ENCODE measurements around the gene IGFL1. TPM values are rescaled to one million over a fixed set of nuclear protein-coding genes. Genes with fewer than 3 reads are reported as not detected.
"Not testable (repeated sequence)": the region's sequence is repeated elsewhere in the genome, so short reads cannot be mapped to it uniquely, and the experiment has no call there.

IGFL1 gene
- total RNA-seq, result not detected

- no peak for DNase-seq (ENCODE audit: low spot score in 2 of 2)
- 47% methylated on average over 6 of the region's 6 CpGs for WGBS
- no peaks in the 10 kb centered on the region for H3K36me3 ChIP-seq
- TF ChIP-seq EP300 (IDR thresholded peaks at IDR 0.05) (no peak), POLR2AphosphoS5 (IDR thresholded peaks at IDR 0.05) (no peak), CTCF (IDR thresholded peaks at IDR 0.05) (no peak), POLR2A (IDR thresholded peaks at IDR 0.05) (no peak)
- peaks cover 73% of the 10 kb centered on the region for H3K27me3 ChIP-seq
- no peak within 1 kb of the TSS for H3K27ac ChIP-seq
- H3K4me3 ChIP-seq, result no peak within 1 kb of the TSS
- peaks cover 31% of the 10 kb centered on the region for H3K4me1 ChIP-seq
- no peaks in the 10 kb centered on the region for H3K9me3 ChIP-seq
These were observed at the start of gene IGFL1 for GRCh38 chr19:46229442-46229841. Gene IGFL1, plus strand, starts transcription at chr19:46229742. Its CDS starts 33 bp downstream, at chr19:46229775.

GRCh38 chr19:46180701-46181387 lies 48.7 kb upstream of the IGFL1 start:
- Histone ChIP-seq H3K36me3 (no peaks in the 10 kb centered on the region), H3K27ac (peak overlapping the region; percentile 51), H3K9me3 (no peaks in the 10 kb centered on the region), H3K4me3 (peak overlapping the region; percentile 8), H3K27me3 (no peaks in the 10 kb centered on the region), H3K4me1 (peaks cover 25% of the 10 kb centered on the region)
- WGBS, result 33% methylated on average over 5 of the region's 5 CpGs
- peak in 1 of 3 donors; percentile 32 for TF ChIP-seq POLR2AphosphoS5 (IDR thresholded peaks at IDR 0.05)
- TF ChIP-seq POLR2A (IDR thresholded peaks at IDR 0.05), result no peak
- no peak for TF ChIP-seq EP300 (IDR thresholded peaks at IDR 0.05)
- no peak for DNase-seq (ENCODE audit: low spot score in 2 of 2)

GRCh38 chr19:46181388-46181779 lies 48.2 kb upstream of the IGFL1 start:
- TF ChIP-seq EP300 (IDR thresholded peaks at IDR 0.05) (no peak), POLR2AphosphoS5 (IDR thresholded peaks at IDR 0.05) (no peak), POLR2A (IDR thresholded peaks at IDR 0.05) (no peak), CTCF (IDR thresholded peaks at IDR 0.05) (no peak)
- peak overlapping the region; percentile 22 for H3K27ac ChIP-seq
- 53% methylated on average over 6 of the region's 6 CpGs for WGBS

GRCh38 chr19:46182476-46182875 lies 47.1 kb upstream of the IGFL1 start:
- DNase-seq (ENCODE audit: low spot score in 2 of 2), result no peak
- Histone ChIP-seq H3K36me3 (no peaks in the 10 kb centered on the region), H3K27me3 (peaks cover 3% of the 10 kb centered on the region), H3K4me3 (no peak overlapping the region), H3K4me1 (peaks cover 25% of the 10 kb centered on the region), H3K27ac (no peak overlapping the region), H3K9me3 (no peaks in the 10 kb centered on the region)
- TF ChIP-seq POLR2AphosphoS5 (IDR thresholded peaks at IDR 0.05), result no peak
- TF ChIP-seq CTCF (IDR thresholded peaks at IDR 0.05), result no peak
- WGBS, result 93% methylated on average over 8 of the region's 8 CpGs

More at GRCh38 chr19:46181388-46181779, 48.2 kb upstream of the IGFL1 start:
- Histone ChIP-seq H3K36me3 (no peaks in the 10 kb centered on the region), H3K27me3 (peaks cover 3% of the 10 kb centered on the region), H3K4me3 (no peak overlapping the region), H3K9me3 (no peaks in the 10 kb centered on the region), H3K4me1 (peaks cover 25% of the 10 kb centered on the region)
- no peak for DNase-seq (ENCODE audit: low spot score in 2 of 2)

- H3K9me3 ChIP-seq; H3K27ac ChIP-seq; H3K4me3 ChIP-seq; H3K36me3 ChIP-seq; DNase-seq (ENCODE audit: low spot score in 2 of 2): not testable (repeated sequence)
- 53% methylated on average over 6 of the region's 6 CpGs for WGBS
- Histone ChIP-seq H3K4me1 (peaks cover 23% of the 10 kb centered on the region), H3K27me3 (peaks cover 12% of the 10 kb centered on the region)
These were observed 44.5 kb upstream of the IGFL1 start for GRCh38 chr19:46184775-46185710.

- TF ChIP-seq CTCF (IDR thresholded peaks at IDR 0.05) (no peak), POLR2A (IDR thresholded peaks at IDR 0.05) (no peak), EP300 (IDR thresholded peaks at IDR 0.05) (no peak)
- Histone ChIP-seq H3K4me1 (peaks cover 21% of the 10 kb centered on the region), H3K4me3 (no peak overlapping the region), H3K27me3 (peaks cover 21% of the 10 kb centered on the region), H3K27ac (no peak overlapping the region), H3K9me3 (no peaks in the 10 kb centered on the region), H3K36me3 (no peaks in the 10 kb centered on the region)
- 92% methylated on average over 8 of the region's 20 CpGs for WGBS
- DNase-seq (ENCODE audit: low spot score in 2 of 2), result no peak
These were observed 43.3 kb upstream of the IGFL1 start for GRCh38 chr19:46186101-46186716.
